GM10266 (cell line): ENCODE measurements around the gene TCF4.

Experiments used
- DNase-seq: peaks from one replicate; pipeline ENCODE4 v3.0.0; 2012; ENCODE audit errors: extremely low spot score
- CTCF ChIP-seq: IDR thresholded peaks from 2 replicates; pipeline ENCODE4 v1.5.1; 2012; ENCODE audit warnings: mild to moderate bottlenecking, low read depth; ENCODE audit not compliant: control insufficient read depth, insufficient read depth; ENCODE audit errors: missing control alignments

Gene TCF4

GRCh38 chr18:55442561-55442960 lies 145.4 kb downstream of the TCF4 start:
- DNase-seq: no peak
- no peak for TF ChIP-seq CTCF

GRCh38 chr18:55440988-55441387 lies 147.0 kb downstream of the TCF4 start:
- no peak for DNase-seq
- TF ChIP-seq CTCF: no peak

- DNase-seq: no peak
- no peak for TF ChIP-seq CTCF
These were observed 148.9 kb downstream of the TCF4 start for GRCh38 chr18:55439056-55439455.

- no peak for DNase-seq
- no peak for TF ChIP-seq CTCF
These were observed 152.4 kb downstream of the TCF4 start for GRCh38 chr18:55435592-55435991.

GRCh38 chr18:55433648-55434047 lies 154.3 kb downstream of the TCF4 start:
- no peak for TF ChIP-seq CTCF
- DNase-seq: no peak

GRCh38 chr18:55433140-55433539 lies 154.9 kb downstream of the TCF4 start:
- TF ChIP-seq CTCF: no peak
- DNase-seq: no peak

GRCh38 chr18:55432307-55433040 lies 155.5 kb downstream of the TCF4 start:
- no peak for TF ChIP-seq CTCF
- DNase-seq: no peak
